Measurements from ENCODE around the gene LRP8. TPM values are rescaled to one million over a fixed set of nuclear protein-coding genes. Genes with fewer than 3 reads are reported as not detected.

LRP8 gene
- total and polyA plus RNA-seq, 4 donors, result 0.15 to 0.75 (median 0.29) TPM

GRCh38 chr1:53375440-53375839 is 47.6 kb upstream of the LRP8 start:
- peak; percentile 37 for DNase-seq (ENCODE audit: low spot score)
- Histone ChIP-seq H3K27ac (ENCODE audit: low read depth in 1 of 2, low read length in 2 of 2) (no peak overlapping the region), H3K27me3 (ENCODE audit: control insufficient read depth in 4 of 4, insufficient read depth in 4 of 4, low read length in 3 of 4) (no peaks in the 10 kb centered on the region), H3K9ac (ENCODE audit: low read depth in 1 of 2, low read length in 2 of 2) (no peak overlapping the region), H3K36me3 (ENCODE audit: control insufficient read depth in 4 of 4, insufficient read depth in 3 of 4, low read depth in 1 of 4, low read length in 3 of 4) (no peaks in the 10 kb centered on the region), H3K4me3 (ENCODE audit: low read depth in 1 of 3, low read length in 3 of 3) (no peak overlapping the region), H3K9me3 (ENCODE audit: control insufficient read depth in 4 of 4, low read length in 3 of 4) (no peaks in the 10 kb centered on the region), H3K4me1 (ENCODE audit: control insufficient read depth in 4 of 4, insufficient read depth in 4 of 4, low read length in 3 of 4) (no peaks in the 10 kb centered on the region)
- 72% methylated on average over 13 of the region's 13 CpGs for WGBS
- TF ChIP-seq CTCF (IDR thresholded peaks at IDR 0.05; ENCODE audit: low read depth, low read length, missing input control) (no peak), NR2F2 (IDR thresholded peaks at IDR 0.05) (no peak), JUND (IDR thresholded peaks at IDR 0.05) (no peak), REST (IDR thresholded peaks at IDR 0.05) (no peak), FOXA2 (IDR thresholded peaks at IDR 0.05) (no peak), MAX (IDR thresholded peaks at IDR 0.05) (no peak)

GRCh38 chr1:53373246-53373645 is 45.4 kb upstream of the LRP8 start:
- no peaks in the 10 kb centered on the region for H3K36me3 ChIP-seq (ENCODE audit: control insufficient read depth in 4 of 4, insufficient read depth in 3 of 4, low read depth in 1 of 4, low read length in 3 of 4)
- no peak overlapping the region for H3K4me3 ChIP-seq (ENCODE audit: low read depth in 1 of 3, low read length in 3 of 3)
- 94% methylated on average over 11 of the region's 11 CpGs for WGBS
- no peak for TF ChIP-seq SP1 (IDR thresholded peaks at IDR 0.05)
- no peak overlapping the region for H3K27ac ChIP-seq (ENCODE audit: low read depth in 1 of 2, low read length in 2 of 2)
- no peaks in the 10 kb centered on the region for H3K9me3 ChIP-seq (ENCODE audit: control insufficient read depth in 4 of 4, low read length in 3 of 4)
- H3K9ac ChIP-seq (ENCODE audit: low read depth in 1 of 2, low read length in 2 of 2), result no peak overlapping the region
- no peaks in the 10 kb centered on the region for H3K4me1 ChIP-seq (ENCODE audit: control insufficient read depth in 4 of 4, insufficient read depth in 4 of 4, low read length in 3 of 4)
- H3K27me3 ChIP-seq (ENCODE audit: control insufficient read depth in 4 of 4, insufficient read depth in 4 of 4, low read length in 3 of 4), result no peaks in the 10 kb centered on the region
- DNase-seq (ENCODE audit: low spot score), result peak; percentile 12

- DNase-seq (ENCODE audit: low spot score), result peak; percentile 27
- Histone ChIP-seq H3K4me3 (ENCODE audit: low read depth in 1 of 3, low read length in 3 of 3) (no peak overlapping the region), H3K9me3 (ENCODE audit: control insufficient read depth in 4 of 4, low read length in 3 of 4) (no peaks in the 10 kb centered on the region), H3K27ac (ENCODE audit: low read depth in 1 of 2, low read length in 2 of 2) (no peak overlapping the region), H3K4me1 (ENCODE audit: control insufficient read depth in 4 of 4, insufficient read depth in 4 of 4, low read length in 3 of 4) (no peaks in the 10 kb centered on the region), H3K9ac (ENCODE audit: low read depth in 1 of 2, low read length in 2 of 2) (no peak overlapping the region), H3K36me3 (ENCODE audit: control insufficient read depth in 4 of 4, insufficient read depth in 3 of 4, low read depth in 1 of 4, low read length in 3 of 4) (no peaks in the 10 kb centered on the region), H3K27me3 (ENCODE audit: control insufficient read depth in 4 of 4, insufficient read depth in 4 of 4, low read length in 3 of 4) (no peaks in the 10 kb centered on the region)
- WGBS, result 90% methylated on average over 6 of the region's 6 CpGs
- no peak for TF ChIP-seq SP1 (IDR thresholded peaks at IDR 0.05)
- no peak for TF ChIP-seq JUND (IDR thresholded peaks at IDR 0.05)
- TF ChIP-seq HNF4G (IDR thresholded peaks at IDR 0.05), result no peak
- TF ChIP-seq TAF1 (conservative IDR thresholded peaks at IDR 0.05), result no peak
- no peak for TF ChIP-seq FOXA2 (IDR thresholded peaks at IDR 0.05)
- no peak for TF ChIP-seq ZBTB33 (IDR thresholded peaks at IDR 0.05)
- no peak for TF ChIP-seq RAD21 (IDR thresholded peaks at IDR 0.05)
- TF ChIP-seq FOXA1 (IDR thresholded peaks at IDR 0.05), result no peak
- TF ChIP-seq NR2F2 (IDR thresholded peaks at IDR 0.05), result no peak
- TF ChIP-seq EGR1 (IDR thresholded peaks at IDR 0.05; ENCODE audit: low read depth in 2 of 2), result no peak
- TF ChIP-seq HNF4A (conservative IDR thresholded peaks at IDR 0.05), result no peak
- no peak for TF ChIP-seq RXRA (IDR thresholded peaks at IDR 0.05)
- no peak for TF ChIP-seq CTCF (IDR thresholded peaks at IDR 0.05; ENCODE audit: low read depth, low read length, missing input control)
- TF ChIP-seq ATF3 (IDR thresholded peaks at IDR 0.05), result no peak
These were observed 44.7 kb upstream of the LRP8 start for GRCh38 chr1:53372501-53372951.
